Heart right ventricle (tissue), 16 donors: Measurements from ENCODE around the gene PSMA3. TPM values are rescaled to one million over a fixed set of nuclear protein-coding genes. Genes with fewer than 3 reads are reported as not detected.

ENCODE experiments used
- ATAC-seq, 8 donors: fragments of 200-7000 bp; cut with Tn5 transposase; one replicate each; pipeline ENCODE4 v1.9.1; 2020; ENCODE audit warnings: mild to moderate bottlenecking in 8 of 8, moderate library complexity in 8 of 8, moderate number of reproducible peaks in 1 of 8
- DNase-seq, 2 donors: peaks; one replicate each; pipeline ENCODE4 v3.0.0-alpha.2; 2020
- H3K27ac ChIP-seq, 10 donors: fragments of 200-600 bp; sonication (generic) in 2 of 10; one replicate each; pipeline versions ENCODE4 v1.5.0 to v1.8.0; 2020 to 2022; ENCODE audit warnings: mild to moderate bottlenecking in 3 of 10
- H3K27me3 ChIP-seq, 7 donors: fragments of 200-600 bp; one replicate each; pipeline ENCODE4 v1.8.0; 2021 to 2022; ENCODE audit warnings: mild to moderate bottlenecking in 2 of 7
- H3K36me3 ChIP-seq, 9 donors: fragments of 200-600 bp; sonication (generic) in 1 of 9; one replicate each; pipeline versions ENCODE4 v1.5.0 to v1.8.0; 2020 to 2022; ENCODE audit warnings: mild to moderate bottlenecking in 2 of 9
- H3K4me1 ChIP-seq, 9 donors: fragments of 200-600 bp; sonication (generic) in 1 of 9; one replicate each; pipeline versions ENCODE4 v1.5.0 to v1.8.0; 2020 to 2022; ENCODE audit warnings: mild to moderate bottlenecking in 4 of 9
- H3K4me3 ChIP-seq, 10 donors: fragments of 200-600 bp; sonication (generic) in 2 of 10; one replicate each; pipeline versions ENCODE4 v1.5.0 to v1.8.0; 2020 to 2022; ENCODE audit warnings: mild to moderate bottlenecking in 7 of 10, moderate library complexity in 2 of 10
- H3K9me3 ChIP-seq, 11 donors: fragments of 200-600 bp in 10 of 11; sonication (generic) in 2 of 11; one replicate each; pipeline versions ENCODE4 v1.5.0 to v1.8.0; 2013 to 2022; ENCODE audit warnings: mild to moderate bottlenecking in 2 of 11, control low read depth in 1 of 11, moderate library complexity in 1 of 11
- WGBS, 2 donors: extraction: QIAGEN DNeasy Blood & Tissue Kit; methylation state at CpG; one replicate each; pipeline ENCODE4 v1.1.7; 2013; ENCODE audit warnings: inconsistent platforms in 1 of 2; 5-methylcytosine and 5-hydroxymethylcytosine counted together
- intact Hi-C, 10 donors: fragments of 100-400 bp; cut with DNase I; formaldehyde crosslinking; loops; one replicate each; pipeline versions ENCODE4 v1.11.1 to v1.14.2; 2022
- polyA plus RNA-seq, 2 donors: library from polyadenylated mRNA; stranded (reverse); fragments of 200-250 nt; gene quantifications; one replicate each; pipeline ENCODE4 v1.2.3, GENCODE V29; 2013
- total RNA-seq, 10 donors: library from RNA; stranded (reverse); fragmentation: NEBNext Ultra II Directional in 3 of 10; extraction: Animal tissue kit (Norgen Biotek cat#: 25700) in 3 of 10; gene quantifications; one replicate each; pipeline versions ENCODE4 v1.2.1 to v1.2.4, GENCODE V29; 2021 to 2023
- TF ChIP-seq, protein P1 (sequence below), 9 donors: fragments of 200-600 bp; sonication (generic) in 2 of 9; IDR thresholded peaks; one replicate each; pipeline versions ENCODE4 v1.5.0 to v1.8.0; 2021 to 2022; ENCODE audit warnings: antibody characterized with exemption in 9 of 9, mild to moderate bottlenecking in 5 of 9, moderate library complexity in 1 of 9
- donor health status: Arrhythmogenic right ventricular cardiomyopathy.
- donor health status: ischemic (EF 13 %, LVEDD 7.1; RV severe dilation, severe dysfunction).
- donor health status: healthy with polysubstance abuse.
- donor health status: DM: no; HTN: yes; CAD: no.
- donor health status: DM: no; HTN: no; CAD: no.
- donor health status: ischemic (EF 25% LVEDD 6.9; RV normal size, moderate dysfunction).
- donor health status: ischemic (EF 25% LVEDD 5.7; RV mildly dilated, moderate dysfunction).
- donor health status: healthy.
- donor health status: DM: yes; HTN: yes; CAD: no.
- donor health status: Ischemic cardiomyopathy.
- donor health status: ischemic (EF 35%, LVEDD 5.7; RV mildly dilated, moderate dysfunction).
- donor health status: nonischemic (EF 11% LVEDD 7.7; RV severe dilation, severe dysfunction).
- donor health status: DM: yes; HTN: yes; CAD: no.
- donor health status: PGD.
- donor health status: ischemic (EF 29% LVEDD 5.4; RV normal size, mild dysfunction).
- donor health status: nonischemic (EF 23%, LVEDD 6.1; RV moderate dilation, normal function).

Gene PSMA3
- total and polyA plus RNA-seq, 12 donors: 122 to 235 (median 156) TPM

DNA sequence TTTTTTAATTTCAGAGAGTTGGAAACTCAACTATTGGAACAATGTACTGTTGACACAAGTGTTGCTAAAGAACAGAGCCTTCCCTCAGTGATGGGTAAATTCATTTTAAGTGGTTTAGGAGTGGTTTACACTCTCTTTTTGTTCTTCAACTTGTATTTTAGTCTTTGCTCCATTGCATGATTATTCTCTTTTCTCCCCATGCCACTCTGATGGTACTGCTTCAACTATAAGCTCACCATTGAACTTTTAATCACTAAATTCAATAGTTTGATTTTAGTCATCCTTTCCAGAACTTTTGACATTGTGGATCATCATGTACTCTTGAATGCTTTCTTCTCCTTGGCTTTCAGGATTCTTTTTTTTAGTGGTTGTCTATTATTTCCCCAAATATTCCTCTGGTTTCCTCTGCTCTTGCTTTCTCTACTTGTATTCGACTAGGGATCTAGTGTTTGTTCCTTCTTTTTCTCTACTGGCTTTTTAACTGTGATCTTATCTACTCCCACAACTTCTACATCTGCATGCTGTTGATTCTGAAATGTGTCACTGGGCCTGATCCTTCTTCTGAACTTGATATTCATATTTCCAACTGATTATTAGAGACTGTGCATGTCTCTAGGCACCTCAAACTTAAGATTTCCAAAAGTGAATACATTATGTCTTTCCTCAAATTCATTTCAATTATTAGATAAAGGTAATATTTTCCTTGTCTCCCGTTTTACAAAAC lies 29.3 kb upstream of the PSMA3 start:
- DNase-seq: no peak
- H3K9me3 ChIP-seq: no peaks in the 10 kb centered on the region
- H3K36me3 ChIP-seq: peaks cover 0 to 100% (median 38%) of the 10 kb centered on the region in 9 donors
- no peak for ATAC-seq
- H3K4me3 ChIP-seq: no peak overlapping the region
- H3K4me1 ChIP-seq: no peaks in the 10 kb centered on the region
- WGBS, 2 donors: 92 to 93% methylated on average over 2 of the region's 2 CpGs
- intact Hi-C loops: no loop called here
- TF ChIP-seq, protein P1, sequence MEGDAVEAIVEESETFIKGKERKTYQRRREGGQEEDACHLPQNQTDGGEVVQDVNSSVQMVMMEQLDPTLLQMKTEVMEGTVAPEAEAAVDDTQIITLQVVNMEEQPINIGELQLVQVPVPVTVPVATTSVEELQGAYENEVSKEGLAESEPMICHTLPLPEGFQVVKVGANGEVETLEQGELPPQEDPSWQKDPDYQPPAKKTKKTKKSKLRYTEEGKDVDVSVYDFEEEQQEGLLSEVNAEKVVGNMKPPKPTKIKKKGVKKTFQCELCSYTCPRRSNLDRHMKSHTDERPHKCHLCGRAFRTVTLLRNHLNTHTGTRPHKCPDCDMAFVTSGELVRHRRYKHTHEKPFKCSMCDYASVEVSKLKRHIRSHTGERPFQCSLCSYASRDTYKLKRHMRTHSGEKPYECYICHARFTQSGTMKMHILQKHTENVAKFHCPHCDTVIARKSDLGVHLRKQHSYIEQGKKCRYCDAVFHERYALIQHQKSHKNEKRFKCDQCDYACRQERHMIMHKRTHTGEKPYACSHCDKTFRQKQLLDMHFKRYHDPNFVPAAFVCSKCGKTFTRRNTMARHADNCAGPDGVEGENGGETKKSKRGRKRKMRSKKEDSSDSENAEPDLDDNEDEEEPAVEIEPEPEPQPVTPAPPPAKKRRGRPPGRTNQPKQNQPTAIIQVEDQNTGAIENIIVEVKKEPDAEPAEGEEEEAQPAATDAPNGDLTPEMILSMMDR (IDR thresholded peaks at IDR 0.05): no peak
- no peaks in the 10 kb centered on the region for H3K27me3 ChIP-seq
- no peak overlapping the region for H3K27ac ChIP-seq

DNA sequence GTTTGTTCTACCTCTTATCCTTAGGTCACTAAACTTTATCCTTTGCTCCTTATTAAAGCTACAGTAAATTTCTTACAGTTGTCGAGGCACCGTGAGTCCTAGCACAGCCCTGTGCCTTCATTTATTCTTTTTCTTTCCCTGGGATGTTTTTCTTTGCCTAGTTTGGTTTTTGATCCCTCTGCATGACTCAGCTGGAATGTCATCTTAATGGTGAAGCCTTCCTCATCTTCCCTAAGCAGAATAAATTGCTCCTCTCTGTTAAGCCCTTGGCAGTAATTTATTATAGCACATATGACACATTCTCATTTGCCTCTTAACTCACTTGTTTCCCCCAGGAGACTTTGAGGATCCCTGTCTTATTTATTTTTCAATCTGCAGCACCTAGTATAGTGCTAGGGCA lies 28.1 kb upstream of the PSMA3 start:
- Histone ChIP-seq H3K27me3 (no peaks in the 10 kb centered on the region), H3K4me1 (no peaks in the 10 kb centered on the region), H3K9me3 (no peaks in the 10 kb centered on the region), H3K36me3 (peaks cover 0 to 100% (median 39%) of the 10 kb centered on the region in 9 donors), H3K27ac (no peak overlapping the region), H3K4me3 (no peak overlapping the region)
- WGBS, 2 donors: 91 to 94% methylated on average over 2 of the region's 2 CpGs
- DNase-seq: no peak
- TF ChIP-seq, protein P1 (IDR thresholded peaks at IDR 0.05): no peak
- intact Hi-C loops: no loop called here
- no peak for ATAC-seq

DNA sequence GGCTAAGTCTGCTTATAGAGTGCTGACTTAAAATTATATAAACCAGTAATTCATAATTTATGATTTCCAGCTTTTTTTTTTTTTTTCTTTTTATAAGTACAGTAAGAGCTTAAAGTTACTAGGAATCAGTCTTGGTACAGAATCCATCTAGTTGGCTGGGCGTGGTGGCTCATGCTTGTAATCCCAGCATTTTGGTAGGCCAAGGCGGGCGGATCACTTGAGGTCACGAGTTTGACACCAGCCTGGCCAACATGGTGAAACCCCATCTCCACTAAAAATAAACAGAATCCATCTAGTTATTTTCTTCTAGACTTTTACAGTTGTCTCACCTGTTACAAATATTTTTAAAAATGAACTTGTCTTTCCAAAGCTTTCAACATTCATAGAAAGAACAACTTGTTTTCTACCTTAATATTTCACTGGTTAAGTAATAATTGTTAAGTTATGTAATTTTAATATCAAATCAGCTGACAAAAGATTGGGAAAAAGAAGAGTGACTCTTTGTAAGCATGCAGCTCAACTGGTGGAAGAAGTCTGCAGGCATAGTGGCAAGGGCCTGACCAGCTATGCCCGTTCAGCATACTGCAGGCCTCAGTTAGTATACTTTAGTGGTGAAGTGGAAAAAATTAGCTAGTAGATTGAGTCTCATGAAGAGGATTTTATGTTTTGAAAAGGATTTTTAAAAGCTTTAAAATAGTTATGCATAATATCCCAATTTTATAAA lies 17.4 kb upstream of the PSMA3 start:
- Histone ChIP-seq H3K9me3 (no peaks in the 10 kb centered on the region), H3K4me3 (no peak overlapping the region), H3K27ac (no peak overlapping the region), H3K27me3 (no peaks in the 10 kb centered on the region), H3K36me3 (peaks cover 0 to 94% (median 13%) of the 10 kb centered on the region in 9 donors), H3K4me1 (no peaks in the 10 kb centered on the region)
- intact Hi-C loops: no loop called here
- WGBS, 2 donors: 98 to 99% methylated on average over 5 of the region's 5 CpGs
- ATAC-seq: no peak
- TF ChIP-seq, protein P1 (IDR thresholded peaks at IDR 0.05): no peak
- no peak for DNase-seq

DNA sequence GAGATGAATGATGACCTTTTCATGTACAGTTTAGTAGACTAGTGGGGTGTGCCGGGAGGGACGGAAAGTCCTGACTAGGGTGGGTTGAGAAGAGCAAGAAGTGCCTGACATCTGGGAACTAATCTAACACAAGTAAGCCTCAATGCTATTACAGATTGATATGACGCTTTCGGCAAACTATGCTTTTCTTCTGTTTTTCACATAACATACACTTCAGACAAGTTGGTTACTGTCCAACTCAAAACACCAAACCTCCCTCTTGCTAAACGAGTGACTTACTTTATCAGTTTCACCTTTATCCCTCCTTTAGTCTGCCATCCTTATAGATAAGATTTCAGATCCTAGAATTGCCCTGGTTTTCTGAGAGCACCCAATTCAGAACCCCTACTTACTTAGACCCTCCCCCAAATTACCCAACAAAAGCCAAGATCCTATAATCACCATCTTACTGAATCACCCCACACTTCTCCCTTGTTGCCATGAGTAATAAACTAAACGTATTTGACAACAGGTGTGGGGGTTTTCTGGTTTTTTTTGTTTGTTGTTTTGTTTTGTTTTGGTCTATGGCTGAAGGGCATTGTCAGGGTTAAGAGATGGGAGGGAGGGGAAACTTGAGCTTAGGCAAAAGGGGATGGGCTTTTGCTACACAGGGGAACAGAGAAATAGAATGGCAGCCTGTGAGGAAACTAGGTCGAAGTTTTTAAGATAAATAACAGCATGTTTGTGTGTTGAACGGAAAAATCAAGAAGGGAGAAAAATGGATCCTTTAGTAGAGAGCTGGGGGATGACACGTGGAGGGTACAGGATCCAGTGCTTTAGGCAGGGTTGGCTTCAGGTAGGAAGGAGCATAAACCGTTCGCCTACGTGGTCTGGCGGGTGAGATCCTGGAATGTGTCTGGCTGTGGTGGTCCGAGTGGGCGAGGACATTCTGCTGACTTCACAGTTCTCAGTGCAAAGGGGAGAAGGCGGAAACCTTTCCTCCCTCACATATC lies 6.1 kb upstream of the PSMA3 start:
- H3K9me3 ChIP-seq: no peaks in the 10 kb centered on the region
- WGBS, 2 donors: 35 to 38% methylated on average over 16 of the region's 16 CpGs
- TF ChIP-seq, protein P1 (IDR thresholded peaks at IDR 0.05): no peak
- peaks cover 0 to 24% (median 0%) of the 10 kb centered on the region in 9 donors for H3K36me3 ChIP-seq
- H3K27me3 ChIP-seq: no peaks in the 10 kb centered on the region
- peak overlapping the region; percentile 2 to 81 (median 75) for H3K27ac ChIP-seq
- DNase-seq (peak in 1 of 2 donors; percentile 28), ATAC-seq (peak; percentile 31 to 71 (median 56))
- peak overlapping the region; percentile 33 to 76 (median 61) for H3K4me3 ChIP-seq
- intact Hi-C loops: loop anchor here in 1 of 10 donors (5.0 kb wide), 1 partner anchor 36 kb away; the partner anchor contains the start of gene ACTR10
- peaks cover 0 to 16% (median 4%) of the 10 kb centered on the region in 9 donors for H3K4me1 ChIP-seq
